Breast epithelium (tissue), 3 donors: ENCODE results near the gene SIRT1.

Source experiments
- POLR2A ChIP-seq: fragments of 450-650 bp; IDR thresholded peaks from one replicate; pipeline ENCODE4 v1.6.1; 2016; ENCODE audit warnings: antibody characterized with exemption, mild to moderate bottlenecking, moderate library complexity
- POLR2AphosphoS5 ChIP-seq, 3 donors: sonication (generic); formaldehyde crosslinking; IDR thresholded peaks; one replicate each; pipeline ENCODE4 v1.6.1; 2017; ENCODE audit warnings: antibody characterized with exemption in 3 of 3
- TF ChIP-seq, protein P1 (sequence below), 3 donors: fragments of 450-650 bp; IDR thresholded peaks; one replicate each; pipeline ENCODE4 v1.5.1; 2016 to 2017; ENCODE audit warnings: antibody characterized with exemption in 3 of 3, mild to moderate bottlenecking in 3 of 3, moderate library complexity in 3 of 3

DNA sequence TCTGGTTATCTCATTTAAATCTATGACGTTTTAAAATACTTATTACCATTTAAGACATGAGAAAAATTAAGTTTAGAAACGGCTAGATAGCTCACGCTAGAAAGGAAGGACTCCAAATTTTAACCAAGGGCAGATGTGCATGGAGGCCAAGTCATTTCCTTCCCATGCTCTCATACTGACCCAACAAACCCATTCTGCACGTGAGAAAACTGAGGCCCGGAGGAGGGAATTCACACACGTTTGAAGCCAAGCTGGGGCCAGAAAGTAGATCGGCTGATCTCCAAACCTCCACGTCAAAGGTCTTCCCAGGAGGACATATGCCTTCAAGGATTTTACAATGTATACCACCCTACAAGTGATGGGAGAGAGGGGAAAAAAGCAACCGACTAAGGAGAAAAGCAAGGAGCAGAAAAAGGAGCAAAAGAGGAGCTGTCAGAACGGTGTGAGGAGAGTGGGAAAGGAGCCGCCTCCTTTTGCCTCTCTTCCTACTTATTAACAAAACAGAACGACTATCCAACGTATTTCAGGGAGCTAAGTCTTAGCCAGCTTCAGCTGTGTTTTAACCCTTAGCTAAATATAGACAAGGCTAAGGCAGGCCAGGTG, 645 bp upstream of the SIRT1 start:
- TF ChIP-seq POLR2A (no peak), POLR2AphosphoS5 (IDR thresholded peaks at IDR 0.05) (no peak)
- TF ChIP-seq, protein P1, sequence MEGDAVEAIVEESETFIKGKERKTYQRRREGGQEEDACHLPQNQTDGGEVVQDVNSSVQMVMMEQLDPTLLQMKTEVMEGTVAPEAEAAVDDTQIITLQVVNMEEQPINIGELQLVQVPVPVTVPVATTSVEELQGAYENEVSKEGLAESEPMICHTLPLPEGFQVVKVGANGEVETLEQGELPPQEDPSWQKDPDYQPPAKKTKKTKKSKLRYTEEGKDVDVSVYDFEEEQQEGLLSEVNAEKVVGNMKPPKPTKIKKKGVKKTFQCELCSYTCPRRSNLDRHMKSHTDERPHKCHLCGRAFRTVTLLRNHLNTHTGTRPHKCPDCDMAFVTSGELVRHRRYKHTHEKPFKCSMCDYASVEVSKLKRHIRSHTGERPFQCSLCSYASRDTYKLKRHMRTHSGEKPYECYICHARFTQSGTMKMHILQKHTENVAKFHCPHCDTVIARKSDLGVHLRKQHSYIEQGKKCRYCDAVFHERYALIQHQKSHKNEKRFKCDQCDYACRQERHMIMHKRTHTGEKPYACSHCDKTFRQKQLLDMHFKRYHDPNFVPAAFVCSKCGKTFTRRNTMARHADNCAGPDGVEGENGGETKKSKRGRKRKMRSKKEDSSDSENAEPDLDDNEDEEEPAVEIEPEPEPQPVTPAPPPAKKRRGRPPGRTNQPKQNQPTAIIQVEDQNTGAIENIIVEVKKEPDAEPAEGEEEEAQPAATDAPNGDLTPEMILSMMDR (IDR thresholded peaks at IDR 0.05): no peak
